Spleen (tissue), 11 donors: Measurements from ENCODE around the gene TTC23. TPM values are rescaled to one million over a fixed set of nuclear protein-coding genes. Genes with fewer than 3 reads are reported as not detected.

Experiments
- DNase-seq: peaks from one replicate; pipeline ENCODE4 v3.0.0-alpha.2; 2020
- H3K27ac ChIP-seq, 8 donors: fragments of 200-600 bp; sonication (generic) in 7 of 8; 1 replicate in 4 of 8; 2 replicates in 4 of 8; pipeline versions ENCODE4 v1.5.0 to v1.8.0; 2016 to 2021; ENCODE audit warnings: inconsistent platforms in 4 of 8, mild to moderate bottlenecking in 4 of 8, moderate library complexity in 1 of 8
- H3K27me3 ChIP-seq, 7 donors: fragments of 200-600 bp; sonication (generic) in 6 of 7; replicated peaks in 1 of 7; 1 replicate in 4 of 7; 2 replicates in 3 of 7; pipeline versions ENCODE4 v1.5.0 to v1.8.0; 2016 to 2021; ENCODE audit warnings: inconsistent platforms in 3 of 7, mild to moderate bottlenecking in 1 of 7
- H3K36me3 ChIP-seq, 6 donors: fragments of 200-600 bp; sonication (generic) in 5 of 6; 1 replicate in 4 of 6; 2 replicates in 2 of 6; pipeline versions ENCODE4 v1.5.0 to v1.8.0; 2016 to 2021; ENCODE audit warnings: inconsistent platforms in 2 of 6
- H3K4me1 ChIP-seq, 6 donors: fragments of 200-600 bp; sonication (generic) in 5 of 6; 1 replicate in 3 of 6; 2 replicates in 3 of 6; pipeline versions ENCODE4 v1.5.0 to v1.8.0; 2016 to 2021; ENCODE audit warnings: inconsistent platforms in 3 of 6
- H3K4me3 ChIP-seq, 8 donors: fragments of 200-600 bp; sonication (generic) in 7 of 8; 1 replicate in 4 of 8; 2 replicates in 4 of 8; pipeline versions ENCODE4 v1.5.0 to v1.8.0; 2016 to 2021; ENCODE audit warnings: inconsistent platforms in 4 of 8, mild to moderate bottlenecking in 4 of 8, moderate library complexity in 2 of 8
- H3K9me3 ChIP-seq, 8 donors: fragments of 200-600 bp; sonication (generic) in 7 of 8; 1 replicate in 4 of 8; 2 replicates in 4 of 8; pipeline versions ENCODE4 v1.5.0 to v1.8.0; 2016 to 2021; ENCODE audit warnings: inconsistent platforms in 4 of 8
- POLR2A ChIP-seq, 3 donors: fragments of 450-650 bp; IDR thresholded peaks; one replicate each; pipeline ENCODE4 v1.5.1; 2017; ENCODE audit warnings: antibody characterized with exemption in 3 of 3, mild to moderate bottlenecking in 1 of 3
- POLR2AphosphoS5 ChIP-seq, 3 donors: sonication (generic); formaldehyde crosslinking; IDR thresholded peaks; one replicate each; pipeline ENCODE4 v1.5.1; 2017; ENCODE audit warnings: antibody characterized with exemption in 3 of 3
- WGBS, 5 donors: extraction: QIAGEN DNeasy Blood & Tissue Kit in 3 of 5; methylation state at CpG; one replicate each; pipeline versions ENCODE4 v1.1.5 to v1.1.7; 2013 to 2018; 5-methylcytosine and 5-hydroxymethylcytosine counted together
- intact Hi-C: fragments of 100-400 bp; cut with DNase I; formaldehyde crosslinking; loops from one replicate; pipeline ENCODE4 v1.15.0; 2023; ENCODE audit warnings: low total_unique reads
- polyA plus RNA-seq, 3 donors: library from polyadenylated mRNA; stranded (reverse); fragments of 200-250 nt; gene quantifications; one replicate each; pipeline ENCODE4 v1.2.1, GENCODE V29; 2013
- total RNA-seq, 7 donors: library from RNA; depleted of rRNA in 3 of 7; stranded (reverse); fragments of >200 nt in 3 of 7; fragmentation: NEBNext Ultra II Directional in 4 of 7; extraction: Animal tissue kit (Norgen Biotek cat#: 25700) in 4 of 7; gene quantifications; one replicate each; pipeline versions ENCODE4 v1.1.0 to v1.2.1, GENCODE V29; 2016 to 2021
- TF ChIP-seq, protein P1 (sequence below), 11 experiments: fragments of 200-600 bp in 7 of 11; fragments of 450-650 bp in 4 of 11; sonication (generic) in 4 of 11; IDR thresholded peaks in 8 of 11; conservative IDR thresholded peaks in 3 of 11; 1 replicate in 7 of 11; 2 replicates in 4 of 11; pipeline versions ENCODE4 v1.4.0 to v1.8.0; 2016 to 2021; ENCODE audit warnings: antibody characterized with exemption in 11 of 11, inconsistent platforms in 4 of 11, mild to moderate bottlenecking in 1 of 11
- donor health status: healthy with polysubstance abuse.
- donor health status: DM: no; HTN: no; CAD: no; lungs with moderate emphysema.
- donor health status: DM: no; HTN: no; CAD: no.
- donor health status: Bipolar disorder and iron deficiency.
- donor health status: healthy.
- donor health status: DM: no; HTN: no; CAD: no.
- donor health status: DM: yes; HTN: yes; CAD: no.

The TTC23 gene
- total and polyA plus RNA-seq, 10 donors, result 3.6 to 17.0 (median 12.0) TPM

DNA sequence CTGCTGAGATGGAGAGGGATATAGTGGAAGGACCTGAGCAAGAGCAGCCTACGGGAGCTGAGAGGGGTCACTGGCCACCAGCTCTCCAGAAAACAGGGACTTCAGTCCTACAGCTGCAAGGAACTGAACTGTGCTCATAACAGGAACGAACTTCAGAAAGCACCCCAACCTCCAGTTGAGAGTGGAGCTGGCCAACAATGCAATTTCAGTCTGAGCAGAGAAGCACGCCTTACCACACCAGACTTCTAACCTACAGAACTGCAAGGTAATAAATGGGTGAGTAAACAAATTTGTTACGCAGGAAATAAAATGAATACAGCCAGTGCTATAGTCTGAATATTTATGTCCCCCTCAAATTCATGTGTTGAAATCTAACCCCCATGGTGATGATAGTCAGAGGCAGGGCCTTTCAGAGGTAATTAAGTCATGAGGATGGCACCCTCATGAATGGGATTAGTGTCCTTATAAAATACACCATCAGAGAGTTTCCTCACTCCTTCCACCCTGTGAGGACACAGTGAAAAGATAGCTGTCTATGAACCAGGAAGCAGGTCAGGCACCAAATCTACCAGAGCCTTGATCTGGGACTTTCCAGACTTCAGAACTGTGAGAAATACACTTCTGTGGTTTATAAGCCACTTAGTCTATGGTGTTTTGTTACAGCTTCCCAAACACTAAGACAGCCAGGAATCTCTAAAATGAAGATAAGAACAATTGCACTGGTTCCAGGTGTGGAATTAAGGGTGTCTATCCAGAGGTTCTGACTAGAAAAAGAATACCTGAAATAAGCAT, 85.9 kb downstream of the TTC23 start:
- DNase-seq, result no peak
- Histone ChIP-seq H3K9me3 (no peaks in the 10 kb centered on the region), H3K4me1 (peaks cover 0 to 14% (median 0%) of the 10 kb centered on the region in 6 donors), H3K27me3 (no peaks in the 10 kb centered on the region), H3K4me3 (no peak overlapping the region), H3K27ac (no peak overlapping the region), H3K36me3 (peaks cover 0 to 7% (median 2%) of the 10 kb centered on the region in 6 donors)
- TF ChIP-seq, protein P1, sequence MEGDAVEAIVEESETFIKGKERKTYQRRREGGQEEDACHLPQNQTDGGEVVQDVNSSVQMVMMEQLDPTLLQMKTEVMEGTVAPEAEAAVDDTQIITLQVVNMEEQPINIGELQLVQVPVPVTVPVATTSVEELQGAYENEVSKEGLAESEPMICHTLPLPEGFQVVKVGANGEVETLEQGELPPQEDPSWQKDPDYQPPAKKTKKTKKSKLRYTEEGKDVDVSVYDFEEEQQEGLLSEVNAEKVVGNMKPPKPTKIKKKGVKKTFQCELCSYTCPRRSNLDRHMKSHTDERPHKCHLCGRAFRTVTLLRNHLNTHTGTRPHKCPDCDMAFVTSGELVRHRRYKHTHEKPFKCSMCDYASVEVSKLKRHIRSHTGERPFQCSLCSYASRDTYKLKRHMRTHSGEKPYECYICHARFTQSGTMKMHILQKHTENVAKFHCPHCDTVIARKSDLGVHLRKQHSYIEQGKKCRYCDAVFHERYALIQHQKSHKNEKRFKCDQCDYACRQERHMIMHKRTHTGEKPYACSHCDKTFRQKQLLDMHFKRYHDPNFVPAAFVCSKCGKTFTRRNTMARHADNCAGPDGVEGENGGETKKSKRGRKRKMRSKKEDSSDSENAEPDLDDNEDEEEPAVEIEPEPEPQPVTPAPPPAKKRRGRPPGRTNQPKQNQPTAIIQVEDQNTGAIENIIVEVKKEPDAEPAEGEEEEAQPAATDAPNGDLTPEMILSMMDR (IDR thresholded peaks at IDR 0.05 in 8 of 11, conservative IDR thresholded peaks at IDR 0.05 in 3 of 11), result no peak
- TF ChIP-seq POLR2A (IDR thresholded peaks at IDR 0.05), result no peak
- no peak for TF ChIP-seq POLR2AphosphoS5 (IDR thresholded peaks at IDR 0.05)
- intact Hi-C loops, result no loop called here
- 72 to 95% (median 84%) methylated on average over 4 of the region's 4 CpGs for WGBS, 5 donors

DNA sequence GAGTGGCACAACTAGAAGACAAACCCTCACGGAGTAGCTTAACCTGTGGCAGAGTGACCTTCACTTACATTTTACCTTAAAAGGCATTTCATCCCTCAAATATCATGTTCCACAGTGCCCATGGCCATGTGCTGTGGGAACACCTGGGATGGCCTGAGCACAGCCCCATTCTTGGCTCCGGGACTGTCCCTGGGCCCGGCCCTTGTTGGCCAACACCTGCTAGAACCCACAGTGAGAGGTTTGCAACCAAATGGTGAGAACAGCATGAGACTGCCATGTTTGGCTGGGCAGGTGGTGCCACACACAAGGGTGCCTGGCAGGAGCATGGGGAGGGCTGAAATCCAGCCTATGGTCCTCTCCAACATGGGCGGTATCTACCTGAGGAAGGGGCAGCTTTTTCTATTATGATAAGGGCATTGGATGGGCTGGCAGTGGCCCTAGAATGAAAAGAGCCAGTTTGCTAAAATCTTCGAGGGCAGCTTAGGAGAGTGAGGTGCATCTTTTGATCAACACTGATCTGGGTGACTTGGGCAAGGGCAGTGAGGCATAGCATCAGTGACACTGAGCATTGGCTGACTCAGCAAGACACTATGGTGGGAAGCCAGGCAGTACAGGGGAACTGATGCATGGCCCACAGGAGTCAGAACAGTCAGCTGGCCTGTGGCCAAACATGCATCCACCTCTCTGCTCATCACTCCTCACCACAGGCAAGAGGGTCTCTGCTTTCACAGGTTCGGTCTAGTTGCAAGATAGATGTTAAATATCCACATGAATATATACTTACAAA, 90.6 kb downstream of the TTC23 start:
- WGBS, 5 donors, result 91 to 97% (median 92%) methylated on average over 6 of the region's 6 CpGs
- no peak overlapping the region for H3K4me3 ChIP-seq
- no peaks in the 10 kb centered on the region for H3K4me1 ChIP-seq
- H3K27me3 ChIP-seq, result no peaks in the 10 kb centered on the region
- no peak for DNase-seq
- peaks cover 0 to 21% (median 3%) of the 10 kb centered on the region in 6 donors for H3K36me3 ChIP-seq
- intact Hi-C loops, result no loop called here
- TF ChIP-seq, protein P1 (IDR thresholded peaks at IDR 0.05 in 8 of 11, conservative IDR thresholded peaks at IDR 0.05 in 3 of 11), result no peak
- no peak for TF ChIP-seq POLR2A (IDR thresholded peaks at IDR 0.05)
- H3K9me3 ChIP-seq, result no peaks in the 10 kb centered on the region
- no peak overlapping the region for H3K27ac ChIP-seq

DNA sequence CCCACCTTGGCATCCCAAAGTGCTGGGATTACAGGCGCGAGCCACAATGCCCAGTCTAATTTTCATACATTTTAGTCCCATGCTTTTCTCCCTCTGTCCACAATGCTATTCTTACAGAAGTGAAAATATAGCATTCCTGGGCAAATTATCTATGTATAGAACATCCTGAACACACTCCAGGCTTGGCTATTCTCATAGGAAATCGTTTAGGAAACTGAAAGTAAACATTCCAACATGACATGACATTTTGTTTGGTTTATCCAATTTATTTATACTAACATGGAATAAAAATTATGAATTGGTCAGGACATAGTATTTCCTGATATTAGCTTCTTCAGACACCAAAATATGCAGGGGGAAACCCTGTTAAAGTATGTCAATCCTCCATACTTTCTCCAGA, 91.9 kb downstream of the TTC23 start:
- H3K27me3 ChIP-seq, result no peaks in the 10 kb centered on the region
- no peak for DNase-seq
- no peaks in the 10 kb centered on the region for H3K9me3 ChIP-seq
- WGBS, 5 donors, result 70 to 78% (median 73%) methylated on average over 3 of the region's 3 CpGs
- no peaks in the 10 kb centered on the region for H3K4me1 ChIP-seq
- intact Hi-C loops, result no loop called here
- no peak overlapping the region for H3K27ac ChIP-seq
- no peak for TF ChIP-seq POLR2AphosphoS5 (IDR thresholded peaks at IDR 0.05)
- no peak for TF ChIP-seq POLR2A (IDR thresholded peaks at IDR 0.05)
- TF ChIP-seq, protein P1 (IDR thresholded peaks at IDR 0.05 in 8 of 11, conservative IDR thresholded peaks at IDR 0.05 in 3 of 11), result no peak
- H3K36me3 ChIP-seq, result peaks cover 0 to 16% (median 3%) of the 10 kb centered on the region in 6 donors
- H3K4me3 ChIP-seq, result no peak overlapping the region

DNA sequence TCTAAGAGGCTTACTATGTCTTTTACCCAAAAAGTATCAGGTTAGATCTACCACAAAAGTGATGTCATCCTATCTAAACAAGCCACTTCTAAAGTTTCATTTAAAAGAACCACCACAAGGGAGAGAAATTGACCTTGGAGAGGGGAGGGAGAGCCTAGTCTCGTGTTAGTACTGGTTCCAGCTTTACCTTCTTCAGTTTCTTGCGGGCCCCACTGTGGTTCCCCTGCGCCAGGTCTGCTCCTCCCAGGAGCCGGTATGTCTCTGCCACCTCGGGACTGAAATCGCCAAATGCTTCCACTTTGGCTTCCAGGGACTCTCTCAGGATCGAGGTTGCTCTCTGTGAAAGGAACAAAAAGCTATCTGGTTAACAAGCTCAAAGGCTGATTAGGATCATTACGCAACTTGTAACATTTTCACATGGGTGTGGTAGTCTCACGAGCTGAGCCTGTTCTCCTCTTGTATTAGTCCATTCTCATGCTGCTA, 93.4 kb downstream of the TTC23 start:
- no peak for DNase-seq
- 79 to 84% (median 83%) methylated on average over 9 of the region's 9 CpGs for WGBS, 5 donors
- no peaks in the 10 kb centered on the region for H3K9me3 ChIP-seq
- H3K27me3 ChIP-seq, result no peaks in the 10 kb centered on the region
- H3K27ac ChIP-seq, result no peak overlapping the region
- H3K4me3 ChIP-seq, result no peak overlapping the region
- H3K36me3 ChIP-seq, result peaks cover 0 to 14% (median 3%) of the 10 kb centered on the region in 6 donors
- H3K4me1 ChIP-seq, result no peaks in the 10 kb centered on the region
- intact Hi-C loops, result no loop called here
- no peak for TF ChIP-seq POLR2AphosphoS5 (IDR thresholded peaks at IDR 0.05)
- TF ChIP-seq POLR2A (IDR thresholded peaks at IDR 0.05), result no peak
- TF ChIP-seq, protein P1 (IDR thresholded peaks at IDR 0.05 in 8 of 11, conservative IDR thresholded peaks at IDR 0.05 in 3 of 11), result no peak
